A673 (cell line): ENCODE data around the gene SELENBP1.

Experiments
- CTCF ChIP-seq: fragments of 300-800, 200-600 bp; sonication (generic); conservative IDR thresholded peaks from 2 replicates; pipeline ENCODE4 v1.5.1; 2017; ENCODE audit warnings: low read depth, mild to moderate bottlenecking, antibody characterized with exemption, low read length, moderate library complexity, mixed read lengths
- EZH2 ChIP-seq: fragments of 200-600 bp; sonication (generic); IDR thresholded peaks from 2 replicates; pipeline ENCODE4 v1.6.1; 2017; ENCODE audit warnings: borderline replicate concordance, low read depth, mild to moderate bottlenecking, mixed read lengths, antibody characterized with exemption, low read length; ENCODE audit not compliant: poor library complexity, severe bottlenecking

- no peak for TF ChIP-seq CTCF
- no peak for TF ChIP-seq EZH2
Observed at GRCh38 chr1:151372058-151372934, at the start of gene SELENBP1.
